ENCODE data around the gene MT1H. TPM values are rescaled to one million over a fixed set of nuclear protein-coding genes. Genes with fewer than 3 reads are reported as not detected.
"Not testable (repeated sequence)": the region's sequence is repeated elsewhere in the genome, so short reads cannot be mapped to it uniquely, and the experiment has no call there.

Gene MT1H
- total RNA-seq: 5.0 TPM

GRCh38 chr16:56669005-56669839 lies at the start of gene MT1H:
Gene MT1H, plus strand, starts transcription at chr16:56669814. Its CDS starts 71 bp downstream, at chr16:56669885.
- ATAC-seq: peak; percentile 77

DNA sequence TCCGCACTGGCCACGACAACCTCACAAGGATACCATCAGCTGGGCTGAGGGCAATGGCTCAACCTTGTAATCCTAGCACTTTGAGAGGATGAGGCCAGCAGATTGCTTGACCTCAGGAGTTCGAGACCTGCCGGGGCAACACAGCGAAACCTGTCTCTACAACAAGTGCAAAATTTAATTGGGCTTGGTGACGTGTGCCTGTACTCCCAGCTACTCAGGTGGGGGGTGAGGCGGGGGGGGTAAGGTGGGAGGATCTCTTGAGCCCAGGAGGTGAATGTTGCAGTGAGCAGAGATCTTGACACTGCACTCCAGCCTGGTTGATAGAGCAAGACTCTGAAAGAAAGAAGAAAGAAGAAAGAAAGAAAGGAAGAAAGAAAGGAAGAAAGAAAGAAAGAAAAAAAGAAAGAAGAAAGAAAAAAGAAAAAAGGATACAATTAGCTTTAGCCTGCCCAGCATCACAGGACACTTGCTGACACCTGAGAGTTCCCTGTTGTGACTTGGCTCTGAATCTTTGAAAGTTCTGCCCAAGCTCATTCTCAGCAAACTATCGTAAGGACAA lies 49.2 kb upstream of the MT1H start:
- no peak for ATAC-seq

DNA sequence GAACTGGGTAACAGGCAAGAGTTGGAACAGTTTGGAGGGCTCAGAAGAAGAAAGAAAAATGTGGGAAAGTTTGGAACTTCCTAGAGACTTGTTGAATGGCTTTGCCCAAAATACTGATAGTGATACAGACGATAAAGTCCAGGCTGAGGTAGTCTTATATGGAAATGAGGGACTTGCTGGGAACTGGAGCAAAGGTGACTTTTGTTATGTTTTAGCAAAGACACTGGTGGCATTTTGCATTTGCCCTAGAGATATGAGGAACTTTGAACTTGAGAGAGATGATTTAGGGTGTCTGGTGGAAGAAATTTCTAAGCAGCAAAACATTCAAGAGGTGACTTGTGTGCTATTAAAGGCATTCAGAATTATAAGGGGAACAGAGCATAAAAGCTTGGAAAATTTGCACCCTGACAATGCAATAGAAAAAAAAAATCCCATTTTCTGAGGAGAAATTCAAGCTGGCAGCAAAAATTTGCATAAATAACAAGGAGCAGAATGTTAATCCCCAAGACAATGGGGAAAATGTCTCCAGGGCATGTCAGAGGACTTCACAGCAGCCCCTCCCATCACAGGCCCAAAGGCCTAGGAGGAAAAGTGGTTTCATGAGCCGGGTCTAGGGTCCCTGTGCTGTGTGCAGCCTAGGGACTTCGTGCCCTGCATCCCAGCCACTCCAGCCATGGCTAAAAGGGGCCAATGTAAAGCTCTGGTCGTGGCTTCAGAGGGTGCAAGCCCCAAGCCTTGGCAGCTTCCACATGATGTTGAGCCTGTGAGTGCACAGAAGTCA lies 47.8 kb upstream of the MT1H start:
- ATAC-seq: not testable (repeated sequence)

GRCh38 chr16:56623184-56623583 lies 46.4 kb upstream of the MT1H start:
- ATAC-seq: not testable (repeated sequence)

DNA sequence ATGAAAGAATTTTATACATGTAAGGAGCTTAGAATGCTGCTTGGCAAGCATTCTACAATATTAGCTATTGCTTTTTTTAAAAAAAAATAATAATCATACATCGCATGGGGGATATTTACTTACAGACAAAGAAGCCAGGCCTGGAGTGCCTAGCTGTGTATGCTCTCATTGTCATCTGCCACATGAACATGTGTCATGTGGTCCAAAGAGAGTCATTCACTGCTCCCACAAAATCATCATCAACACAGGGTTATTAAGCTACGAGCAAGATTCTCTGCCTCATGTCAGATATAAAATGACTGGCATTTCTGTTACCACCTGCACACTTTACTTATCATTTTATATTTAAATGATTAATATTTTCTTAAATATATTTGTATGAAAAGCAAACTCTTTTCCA lies 46.0 kb upstream of the MT1H start:
- no peak for ATAC-seq

DNA sequence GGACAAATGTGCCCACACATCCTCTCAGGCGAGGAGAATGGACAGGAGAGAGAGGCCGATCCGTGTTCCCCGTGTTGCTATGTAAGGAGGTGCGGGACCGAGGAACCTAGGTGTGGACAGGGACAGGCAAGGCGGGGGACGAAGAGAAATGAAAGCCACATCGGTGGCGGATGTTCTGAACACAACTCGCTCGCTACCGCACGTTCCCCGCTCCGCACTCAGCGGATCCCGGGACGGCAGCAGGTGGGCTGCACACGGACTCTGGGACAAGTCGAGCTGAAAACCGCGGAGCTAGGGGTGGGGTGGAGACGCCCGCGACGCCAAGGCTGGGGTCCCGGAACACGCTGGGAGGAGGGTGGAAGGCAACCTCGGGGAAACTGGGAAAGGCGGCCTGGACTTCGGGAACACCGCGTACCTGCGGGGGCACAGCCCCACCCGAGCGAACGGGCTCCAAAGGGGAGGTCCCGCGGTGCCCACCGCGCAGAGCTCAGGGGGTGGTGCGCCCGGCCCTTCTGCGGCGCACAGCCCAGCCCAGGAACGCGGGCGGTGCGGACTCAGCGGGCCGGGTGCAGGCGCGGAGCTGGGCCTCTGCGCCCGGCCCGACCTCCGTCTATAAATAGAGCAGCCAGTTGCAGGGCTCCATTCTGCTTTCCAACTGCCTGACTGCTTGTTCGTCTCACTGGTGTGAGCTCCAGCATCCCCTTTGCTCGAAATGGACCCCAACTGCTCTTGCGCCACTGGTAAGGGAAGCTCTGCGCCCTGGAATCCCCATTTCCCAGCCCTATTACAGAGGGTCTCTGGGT lies 44.3 kb upstream of the MT1H start, which contains the start of gene MT1E:
Gene MT1E (plus strand): TSS at position 642 of the 803 bp plus-strand sequence. CDS start 71 bp downstream, at position 713.
- ATAC-seq: peak; percentile 92

GRCh38 chr16:56625943-56626654 lies 43.5 kb upstream of the MT1H start:
- ATAC-seq: peak; percentile 56

DNA sequence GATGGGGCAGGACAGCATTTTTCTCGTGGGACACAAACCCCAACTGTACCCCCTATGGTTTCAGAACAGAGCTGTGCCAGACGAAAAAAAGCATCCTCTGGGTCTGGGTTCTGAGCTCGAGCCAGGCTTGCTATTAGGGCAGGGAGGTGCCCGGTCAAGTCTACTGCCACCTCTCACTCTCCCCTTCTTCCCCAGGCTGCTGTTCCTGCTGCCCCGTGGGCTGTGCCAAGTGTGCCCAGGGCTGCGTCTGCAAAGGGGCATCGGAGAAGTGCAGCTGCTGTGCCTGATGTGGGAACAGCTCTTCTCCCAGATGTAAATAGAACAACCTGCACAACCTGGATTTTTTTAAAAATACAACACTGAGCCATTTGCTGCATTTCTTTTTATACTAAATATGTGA lies 42.9 kb upstream of the MT1H start:
- ATAC-seq: no peak

GRCh38 chr16:56628486-56629350 lies 40.9 kb upstream of the MT1H start:
- no peak for ATAC-seq

GRCh38 chr16:56629531-56629930 lies 40.1 kb upstream of the MT1H start:
- no peak for ATAC-seq

DNA sequence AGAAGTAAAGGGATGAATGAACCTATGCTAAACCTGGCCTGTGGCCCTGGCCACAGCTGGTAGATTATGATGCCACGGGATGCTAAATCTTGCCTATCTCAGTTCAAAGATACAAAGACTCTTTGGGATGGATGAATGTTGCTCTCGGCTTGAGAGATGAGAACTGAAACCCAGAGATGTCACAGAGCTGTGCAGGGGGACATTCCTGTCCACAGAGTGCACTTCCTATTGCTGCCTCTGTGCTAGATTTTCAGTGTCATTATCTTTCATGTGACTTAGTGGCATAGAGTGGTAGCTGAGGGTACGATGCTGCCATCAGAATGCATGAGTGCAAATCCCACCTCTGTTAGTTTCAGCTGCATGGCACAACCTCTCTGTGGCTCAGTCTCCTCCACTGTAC lies 39.5 kb upstream of the MT1H start:
- ATAC-seq: no peak

DNA sequence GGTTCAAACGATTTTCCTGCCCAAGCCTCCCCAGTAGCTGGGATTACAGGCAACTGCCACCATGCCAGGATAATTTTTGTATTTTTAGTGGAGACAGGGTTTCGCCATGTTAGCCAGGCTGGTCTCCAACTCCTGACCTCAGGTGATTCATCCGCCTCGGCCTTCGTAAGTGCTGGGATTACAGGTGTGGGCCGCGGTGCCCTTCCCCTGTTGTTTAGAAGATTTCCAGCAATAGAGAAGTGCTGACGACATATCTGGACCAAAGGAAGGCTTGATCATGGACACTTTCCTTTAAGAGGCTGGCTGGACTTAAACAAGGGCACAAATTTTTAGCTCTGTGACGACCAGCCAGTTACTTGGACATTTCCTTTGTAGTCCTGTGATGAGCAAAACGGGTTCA lies 38.4 kb upstream of the MT1H start:
- ATAC-seq: no peak

- ATAC-seq: no peak
Observed at GRCh38 chr16:56631832-56632155, 37.8 kb upstream of the MT1H start.

- peak; percentile 54 for ATAC-seq
Observed at GRCh38 chr16:56632156-56632847, 37.3 kb upstream of the MT1H start, which contains the start of gene MT1M. Gene MT1M, plus strand, starts transcription at chr16:56632659. Its CDS starts 73 bp downstream, at chr16:56632732.

DNA sequence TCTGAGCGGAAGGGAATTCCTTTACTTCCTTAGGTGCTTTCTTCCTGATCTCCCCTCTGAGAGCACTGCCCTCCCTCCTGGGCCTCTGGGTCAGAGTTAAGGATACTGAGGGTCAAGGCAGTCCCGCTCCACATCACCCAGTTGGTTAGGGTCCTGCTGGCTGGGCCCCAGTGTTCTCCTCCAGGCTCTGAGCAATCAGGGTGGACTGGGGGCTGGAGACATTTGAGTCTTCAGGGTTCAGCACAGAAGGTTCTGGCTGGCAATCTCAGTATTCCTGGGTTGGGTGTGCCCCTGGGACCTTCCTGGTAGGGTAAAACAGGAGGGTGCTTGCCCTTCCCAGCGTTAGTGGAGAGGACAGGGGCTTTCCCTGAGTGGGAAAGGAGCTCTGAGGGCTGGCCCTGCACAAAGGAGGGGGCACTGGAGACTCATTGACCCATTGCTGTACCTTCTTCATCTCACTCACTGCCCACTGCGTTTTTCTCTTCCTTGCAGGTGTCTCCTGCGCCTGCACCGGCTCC lies 36.7 kb upstream of the MT1H start:
- no peak for ATAC-seq

- ATAC-seq: no peak
Observed at GRCh38 chr16:56633535-56633934, 36.1 kb upstream of the MT1H start.

- ATAC-seq: no peak
Observed at GRCh38 chr16:56634715-56635440, 34.7 kb upstream of the MT1H start.

GRCh38 chr16:56635441-56635967 lies 34.1 kb upstream of the MT1H start:
- no peak for ATAC-seq
